NT2/D1 (cell line): ENCODE results near the gene ZBTB7A.

Experiments used
- SUZ12 ChIP-seq: IDR thresholded peaks from 2 replicates; pipeline ENCODE4 v1.6.1; 2011; ENCODE audit not compliant: insufficient read length, insufficient read depth; ENCODE audit errors: extremely low read depth
- YY1 ChIP-seq: IDR thresholded peaks from 2 replicates; pipeline ENCODE4 v1.6.1; 2011; ENCODE audit not compliant: insufficient read length, insufficient read depth
- ZNF274 ChIP-seq: IDR thresholded peaks from 2 replicates; pipeline ENCODE4 v1.6.1; 2011; ENCODE audit warnings: mild to moderate bottlenecking, low read depth, low read length

DNA sequence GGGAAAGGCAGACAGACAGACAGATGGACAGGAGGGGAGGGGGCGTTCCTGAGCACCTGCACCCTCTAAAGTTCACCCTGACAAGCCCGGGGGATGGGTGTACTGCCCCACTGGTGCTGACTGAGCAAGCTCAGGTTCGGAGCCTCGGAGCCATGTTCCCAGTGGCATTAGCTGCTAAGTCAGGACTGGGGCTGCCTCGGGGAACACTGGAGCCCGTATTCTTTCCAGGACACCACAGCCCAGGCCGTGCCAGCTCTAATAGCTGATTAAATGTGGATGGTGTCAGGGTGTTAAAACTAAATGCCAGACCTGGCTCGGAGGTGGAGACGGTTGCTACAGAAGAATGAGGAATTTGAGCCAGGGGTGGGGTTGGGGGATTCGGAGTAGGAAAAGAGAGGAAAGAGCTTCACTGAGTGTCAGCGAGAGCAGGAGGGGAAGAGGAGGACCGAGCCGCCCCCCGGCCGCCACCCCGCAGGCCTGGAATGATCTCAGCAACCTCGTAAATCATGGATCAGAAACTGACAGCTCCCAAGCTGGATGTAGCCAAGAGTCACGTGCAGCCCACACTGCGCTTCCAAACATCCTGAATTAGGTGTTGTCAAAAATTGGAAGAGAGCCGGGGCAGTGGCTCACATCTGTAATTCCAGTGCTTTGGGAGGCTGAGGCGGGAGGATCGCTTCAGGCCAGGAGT lies 46.8 kb upstream of the ZBTB7A start:
- no peak for TF ChIP-seq ZNF274
- TF ChIP-seq YY1, result no peak
- no peak for TF ChIP-seq SUZ12
